Type B pancreatic cell (in vitro differentiated cells): ENCODE results near the gene RHBDL1. TPM values are rescaled to one million over a fixed set of nuclear protein-coding genes. Genes with fewer than 3 reads are reported as not detected.

Source experiments
- DNase-seq: peaks from one replicate; pipeline ENCODE4 v3.0.0; 2021; ENCODE audit warnings: mixed read lengths; ENCODE audit not compliant: unreplicated experiment; ENCODE audit errors: extremely low spot score
- H3K27ac Mint-ChIP-seq: 2 replicates; pipeline ENCODE4 v1.8.0; 2021; ENCODE audit warnings: mild to moderate bottlenecking, mixed read lengths
- H3K27me3 Mint-ChIP-seq: 2 replicates; pipeline ENCODE4 v1.8.0; 2021; ENCODE audit warnings: mixed read lengths
- H3K36me3 Mint-ChIP-seq: 2 replicates; pipeline ENCODE4 v1.8.0; 2021; ENCODE audit warnings: mixed read lengths
- H3K4me1 Mint-ChIP-seq: one replicate; pipeline ENCODE4 v1.8.0; 2021; ENCODE audit warnings: mixed read lengths; ENCODE audit not compliant: unreplicated experiment
- H3K4me3 Mint-ChIP-seq: 2 replicates; pipeline ENCODE4 v1.8.0; 2021; ENCODE audit warnings: mild to moderate bottlenecking, mixed read lengths
- H3K9me3 Mint-ChIP-seq: 2 replicates; pipeline ENCODE4 v1.8.0; 2021; ENCODE audit warnings: mixed read lengths
- total RNA-seq: library from RNA; stranded (reverse); gene quantifications from 2 replicates; pipeline ENCODE4 v1.2.1, GENCODE V29; 2021; ENCODE audit warnings: low replicate concordance
- TF ChIP-seq, protein P1 (sequence below): fragments of 200-600 bp; sonication (generic); conservative IDR thresholded peaks from 2 replicates; pipeline ENCODE4 v1.5.0; 2021; ENCODE audit warnings: antibody characterized with exemption, mild to moderate bottlenecking

The RHBDL1 gene
- total RNA-seq, 1 donor from 2014 or later = 2.7 TPM

DNA sequence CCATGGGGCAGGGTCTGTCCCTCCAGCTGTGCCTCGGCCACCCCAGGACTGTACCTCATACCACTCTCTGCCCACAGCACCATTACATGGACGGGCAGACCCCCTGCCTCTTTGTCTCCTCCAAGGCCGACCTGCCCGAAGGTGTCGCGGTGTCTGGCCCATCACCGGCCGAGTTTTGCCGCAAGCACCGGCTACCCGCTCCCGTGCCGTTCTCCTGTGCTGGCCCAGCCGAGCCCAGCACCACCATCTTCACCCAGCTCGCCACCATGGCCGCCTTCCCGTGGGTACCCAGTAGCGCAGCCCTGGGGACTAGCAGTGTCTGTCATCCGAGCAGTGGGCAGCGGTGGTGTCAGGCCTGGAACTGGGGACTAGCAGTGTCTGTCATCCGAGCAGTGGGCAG, 2.6 kb upstream of the RHBDL1 start:
- no peaks in the 10 kb centered on the region for H3K36me3 Mint-ChIP-seq
- H3K9me3 Mint-ChIP-seq = no peaks in the 10 kb centered on the region
- H3K27ac Mint-ChIP-seq = no peak overlapping the region
- no peak for DNase-seq
- H3K4me1 Mint-ChIP-seq = no peaks in the 10 kb centered on the region
- H3K4me3 Mint-ChIP-seq = peak overlapping the region; percentile 28
- peaks cover 5% of the 10 kb centered on the region for H3K27me3 Mint-ChIP-seq
- TF ChIP-seq, protein P1, sequence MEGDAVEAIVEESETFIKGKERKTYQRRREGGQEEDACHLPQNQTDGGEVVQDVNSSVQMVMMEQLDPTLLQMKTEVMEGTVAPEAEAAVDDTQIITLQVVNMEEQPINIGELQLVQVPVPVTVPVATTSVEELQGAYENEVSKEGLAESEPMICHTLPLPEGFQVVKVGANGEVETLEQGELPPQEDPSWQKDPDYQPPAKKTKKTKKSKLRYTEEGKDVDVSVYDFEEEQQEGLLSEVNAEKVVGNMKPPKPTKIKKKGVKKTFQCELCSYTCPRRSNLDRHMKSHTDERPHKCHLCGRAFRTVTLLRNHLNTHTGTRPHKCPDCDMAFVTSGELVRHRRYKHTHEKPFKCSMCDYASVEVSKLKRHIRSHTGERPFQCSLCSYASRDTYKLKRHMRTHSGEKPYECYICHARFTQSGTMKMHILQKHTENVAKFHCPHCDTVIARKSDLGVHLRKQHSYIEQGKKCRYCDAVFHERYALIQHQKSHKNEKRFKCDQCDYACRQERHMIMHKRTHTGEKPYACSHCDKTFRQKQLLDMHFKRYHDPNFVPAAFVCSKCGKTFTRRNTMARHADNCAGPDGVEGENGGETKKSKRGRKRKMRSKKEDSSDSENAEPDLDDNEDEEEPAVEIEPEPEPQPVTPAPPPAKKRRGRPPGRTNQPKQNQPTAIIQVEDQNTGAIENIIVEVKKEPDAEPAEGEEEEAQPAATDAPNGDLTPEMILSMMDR = no peak

DNA sequence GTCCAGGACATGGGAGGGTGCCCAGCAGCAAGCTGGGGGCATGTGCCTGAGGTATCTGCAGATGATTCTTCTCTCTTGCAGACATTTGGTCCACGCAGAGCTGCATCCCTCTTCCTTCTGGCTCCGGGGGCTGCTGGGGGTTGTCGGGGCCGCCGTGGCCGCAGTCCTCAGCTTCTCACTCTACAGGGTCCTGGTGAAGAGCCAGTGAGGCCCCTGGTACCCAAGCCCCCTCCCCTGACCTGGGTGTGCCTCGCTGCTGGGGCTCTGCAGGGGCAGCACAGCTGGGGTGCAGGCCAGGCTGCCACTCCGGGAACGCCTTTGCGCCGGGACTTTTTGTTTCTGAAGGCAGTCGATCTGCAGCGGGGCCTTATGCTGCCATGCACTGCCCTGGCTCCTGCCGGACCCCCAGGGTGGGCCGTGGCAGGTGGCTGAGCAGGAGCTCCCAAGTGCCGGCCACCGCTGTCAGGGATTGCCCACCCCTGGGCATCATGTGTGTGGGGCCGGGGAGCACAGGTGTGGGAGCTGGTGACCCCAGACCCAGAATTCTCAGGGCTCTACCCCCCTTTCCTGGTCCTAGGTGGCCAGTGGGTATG, 2.0 kb upstream of the RHBDL1 start:
- DNase-seq = no peak
- no peaks in the 10 kb centered on the region for H3K4me1 Mint-ChIP-seq
- no peak overlapping the region for H3K27ac Mint-ChIP-seq
- no peaks in the 10 kb centered on the region for H3K36me3 Mint-ChIP-seq
- no peak overlapping the region for H3K4me3 Mint-ChIP-seq
- H3K27me3 Mint-ChIP-seq = peaks cover 5% of the 10 kb centered on the region
- H3K9me3 Mint-ChIP-seq = no peaks in the 10 kb centered on the region
- TF ChIP-seq, protein P1 = no peak

DNA sequence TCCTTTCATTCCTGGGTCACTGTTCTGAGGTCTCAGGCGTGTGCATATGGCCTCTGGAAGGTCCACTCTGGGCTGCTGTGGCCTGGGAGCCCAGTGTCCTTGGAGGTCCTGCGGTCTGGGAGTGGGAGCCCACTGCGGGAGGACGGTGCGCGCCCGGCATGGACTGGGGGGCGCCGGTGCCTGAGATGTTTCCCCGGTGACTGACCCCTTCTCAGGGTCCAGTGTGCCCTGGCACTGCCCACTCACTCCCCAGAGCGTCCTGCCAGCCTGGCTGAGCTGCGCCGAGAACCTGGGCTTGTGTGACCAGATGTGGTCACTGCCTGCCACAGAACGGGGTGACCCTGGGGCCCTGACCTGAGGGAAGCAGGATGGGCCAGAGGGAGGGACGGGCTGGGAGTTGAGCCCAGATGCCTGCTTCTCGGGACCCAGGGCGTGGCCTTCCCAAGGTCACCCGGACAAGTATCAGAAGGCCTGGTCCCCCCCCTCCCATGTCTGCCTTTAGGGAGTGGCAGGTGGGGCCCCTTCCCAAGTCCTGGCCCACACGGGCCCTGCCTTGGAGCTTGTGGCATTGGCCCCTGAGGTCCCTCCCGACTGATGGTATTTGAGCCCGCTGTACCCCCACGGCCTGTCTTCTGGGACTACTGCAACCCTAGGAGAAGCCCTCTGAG, 1.1 kb upstream of the RHBDL1 start:
- no peak for DNase-seq
- TF ChIP-seq, protein P1 = no peak
- no peaks in the 10 kb centered on the region for H3K36me3 Mint-ChIP-seq
- no peaks in the 10 kb centered on the region for H3K4me1 Mint-ChIP-seq
- H3K4me3 Mint-ChIP-seq = peak overlapping the region; percentile 69
- H3K27ac Mint-ChIP-seq = no peak overlapping the region
- H3K27me3 Mint-ChIP-seq = peaks cover 5% of the 10 kb centered on the region
- H3K9me3 Mint-ChIP-seq = no peaks in the 10 kb centered on the region

DNA sequence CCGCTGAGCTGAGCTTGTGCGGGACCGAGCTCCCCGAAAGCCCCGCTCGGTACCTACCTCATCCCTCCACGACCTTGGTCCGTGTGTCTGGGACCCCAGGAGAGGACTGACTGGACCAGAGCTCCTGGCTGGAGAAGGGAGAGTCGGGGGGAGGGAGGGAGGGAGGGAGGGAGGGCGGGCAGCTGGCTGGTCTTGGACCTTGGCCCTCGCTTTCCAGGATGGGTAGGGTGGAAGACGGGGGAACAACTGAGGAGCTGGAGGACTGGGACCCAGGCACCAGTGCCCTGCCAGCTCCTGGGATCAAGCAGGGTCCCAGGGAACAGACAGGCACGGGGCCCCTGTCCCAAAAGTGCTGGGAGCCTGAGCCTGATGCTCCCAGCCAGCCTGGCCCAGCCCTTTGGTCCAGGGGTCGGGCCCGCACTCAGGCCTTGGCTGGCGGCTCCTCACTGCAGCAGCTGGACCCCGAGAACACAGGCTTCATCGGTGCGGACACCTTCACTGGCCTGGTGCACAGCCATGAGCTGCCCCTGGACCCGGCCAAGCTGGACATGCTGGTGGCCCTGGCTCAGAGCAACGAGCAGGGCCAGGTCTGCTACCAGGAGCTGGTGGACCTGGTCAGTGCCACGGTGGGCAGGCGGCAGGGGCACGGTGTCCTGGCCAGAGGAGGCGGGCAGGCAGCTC, 553 bp downstream of the RHBDL1 start:
- H3K36me3 Mint-ChIP-seq = no peaks in the 10 kb centered on the region
- no peak for DNase-seq
- no peaks in the 10 kb centered on the region for H3K9me3 Mint-ChIP-seq
- peaks cover 5% of the 10 kb centered on the region for H3K27me3 Mint-ChIP-seq
- TF ChIP-seq, protein P1 = no peak
- no peak overlapping the region for H3K4me3 Mint-ChIP-seq
- no peak overlapping the region for H3K27ac Mint-ChIP-seq
- no peaks in the 10 kb centered on the region for H3K4me1 Mint-ChIP-seq

DNA sequence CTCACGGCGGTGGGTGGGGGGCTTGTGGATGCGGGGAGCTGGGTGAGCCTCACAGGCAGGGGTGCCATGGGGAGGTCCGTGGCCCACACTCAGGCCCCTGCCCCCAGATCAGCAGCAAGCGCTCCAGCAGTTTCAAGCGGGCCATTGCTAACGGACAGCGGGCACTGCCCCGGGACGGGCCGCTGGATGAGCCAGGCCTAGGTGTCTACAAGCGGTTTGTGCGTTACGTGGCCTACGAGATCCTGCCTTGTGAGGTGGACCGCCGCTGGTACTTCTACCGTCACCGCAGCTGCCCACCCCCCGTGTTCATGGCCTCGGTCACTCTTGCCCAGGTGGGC, 1.1 kb downstream of the RHBDL1 start:
- no peaks in the 10 kb centered on the region for H3K4me1 Mint-ChIP-seq
- peaks cover 5% of the 10 kb centered on the region for H3K27me3 Mint-ChIP-seq
- no peak overlapping the region for H3K4me3 Mint-ChIP-seq
- TF ChIP-seq, protein P1 = no peak
- no peak for DNase-seq
- no peaks in the 10 kb centered on the region for H3K9me3 Mint-ChIP-seq
- no peaks in the 10 kb centered on the region for H3K36me3 Mint-ChIP-seq
- no peak overlapping the region for H3K27ac Mint-ChIP-seq
